ENCODE data around the gene B3GNT8.
"Not testable (repeated sequence)": the region's sequence is repeated elsewhere in the genome, so short reads cannot be mapped to it uniquely, and the experiment has no call there.

Gene B3GNT8

GRCh38 chr19:41426952-41427646, at the start of gene B3GNT8:
TSS of gene B3GNT8 (minus strand) at chr19:41427374. CDS start at chr19:41426778, 596 bp downstream.
- peak; percentile 36 for DNase-seq (ENCODE audit: low read depth)

- no peak for DNase-seq (ENCODE audit: low read depth)
Observed at GRCh38 chr19:41476583-41476982, 49.4 kb upstream of the B3GNT8 start.

DNA sequence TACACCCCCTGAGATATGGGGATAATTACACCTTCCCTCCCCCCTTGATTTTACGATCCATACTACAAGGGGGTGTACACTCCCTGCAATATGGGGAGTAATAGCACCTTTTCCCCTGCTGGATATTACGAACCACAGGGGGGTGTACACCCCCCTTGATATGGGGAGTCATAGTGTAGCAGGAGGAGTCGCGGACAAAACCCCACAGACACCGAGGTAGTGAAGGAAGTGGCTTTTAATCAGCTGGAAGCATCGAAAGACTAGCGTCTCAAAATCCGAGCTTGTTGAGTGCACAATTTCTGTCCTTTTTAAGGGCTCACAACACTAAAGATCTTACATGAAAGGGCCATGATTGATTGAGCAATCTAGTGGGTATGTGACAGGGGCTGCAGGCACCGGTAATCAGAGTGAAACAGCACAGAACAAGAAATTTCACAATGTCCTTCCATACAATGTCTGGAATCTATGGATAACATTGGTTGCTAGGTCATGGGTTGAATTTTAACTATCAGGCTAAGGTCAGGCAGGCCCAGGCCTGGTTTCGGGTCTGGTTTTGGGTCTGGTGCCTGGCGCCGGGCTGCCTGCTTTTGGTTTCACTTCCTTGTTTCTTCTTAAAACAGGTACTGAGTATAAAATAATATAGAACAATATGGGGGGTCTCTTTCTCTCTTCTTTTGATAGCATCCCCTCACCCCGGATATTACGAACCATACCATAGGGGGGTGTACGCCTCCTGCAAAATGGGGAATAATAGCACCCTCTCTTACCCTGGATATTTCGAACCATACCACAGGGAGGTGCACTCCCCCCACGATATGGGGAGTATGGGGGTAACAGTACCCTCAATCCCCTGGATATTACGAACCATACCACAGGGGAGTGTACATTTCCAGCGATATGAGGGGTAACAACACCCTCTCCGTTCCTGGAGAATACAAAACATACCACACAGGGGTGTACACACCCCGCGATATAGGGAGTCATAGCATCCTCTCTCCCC, 36.4 kb upstream of the B3GNT8 start:
- not testable (repeated sequence) for DNase-seq (ENCODE audit: low read depth)

- no peak for DNase-seq (ENCODE audit: low read depth)
Observed at GRCh38 chr19:41462497-41462896, 35.3 kb upstream of the B3GNT8 start.

GRCh38 chr19:41457241-41457640, 30.1 kb upstream of the B3GNT8 start:
- DNase-seq (ENCODE audit: low read depth), result no peak

GRCh38 chr19:41456342-41456918, 29.3 kb upstream of the B3GNT8 start:
- DNase-seq (ENCODE audit: low read depth), result no peak

- no peak for DNase-seq (ENCODE audit: low read depth)
Observed at GRCh38 chr19:41455936-41456335, 28.8 kb upstream of the B3GNT8 start.

DNA sequence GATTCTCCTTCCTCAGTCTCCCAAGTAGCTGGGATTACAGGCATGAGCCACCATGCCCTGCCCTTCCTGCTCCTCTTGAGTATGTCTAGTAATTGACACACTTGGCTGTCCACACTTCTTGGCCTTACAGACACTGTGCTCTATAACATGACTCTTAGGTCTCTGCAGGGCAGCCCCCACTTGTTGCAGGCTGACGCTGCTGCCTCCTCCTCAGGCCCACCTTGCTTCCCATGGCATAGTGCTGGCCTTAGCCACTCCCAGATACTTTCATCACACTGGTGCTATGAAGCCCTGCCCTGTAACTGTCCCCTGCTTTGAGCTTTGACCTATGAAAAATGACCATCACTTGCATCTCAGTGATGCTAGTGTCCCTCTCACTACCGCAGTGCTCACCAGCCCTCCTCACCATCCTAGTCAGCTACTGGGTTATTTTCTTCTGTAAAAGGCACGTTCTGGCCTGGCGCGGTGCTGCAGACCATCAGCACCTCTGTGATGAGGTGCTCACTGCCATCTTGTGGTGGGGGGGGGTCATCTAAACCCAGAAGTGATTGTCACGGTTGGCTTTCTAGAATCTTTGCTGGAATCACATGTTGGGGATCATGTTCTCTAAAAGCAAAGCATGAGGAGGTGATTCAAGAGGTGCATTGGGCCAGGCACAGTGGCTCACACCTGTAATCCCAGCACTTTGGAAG, 25.6 kb upstream of the B3GNT8 start:
- no peak for DNase-seq (ENCODE audit: low read depth)

GRCh38 chr19:41449865-41450178, 22.6 kb upstream of the B3GNT8 start:
- no peak for DNase-seq (ENCODE audit: low read depth)

DNA sequence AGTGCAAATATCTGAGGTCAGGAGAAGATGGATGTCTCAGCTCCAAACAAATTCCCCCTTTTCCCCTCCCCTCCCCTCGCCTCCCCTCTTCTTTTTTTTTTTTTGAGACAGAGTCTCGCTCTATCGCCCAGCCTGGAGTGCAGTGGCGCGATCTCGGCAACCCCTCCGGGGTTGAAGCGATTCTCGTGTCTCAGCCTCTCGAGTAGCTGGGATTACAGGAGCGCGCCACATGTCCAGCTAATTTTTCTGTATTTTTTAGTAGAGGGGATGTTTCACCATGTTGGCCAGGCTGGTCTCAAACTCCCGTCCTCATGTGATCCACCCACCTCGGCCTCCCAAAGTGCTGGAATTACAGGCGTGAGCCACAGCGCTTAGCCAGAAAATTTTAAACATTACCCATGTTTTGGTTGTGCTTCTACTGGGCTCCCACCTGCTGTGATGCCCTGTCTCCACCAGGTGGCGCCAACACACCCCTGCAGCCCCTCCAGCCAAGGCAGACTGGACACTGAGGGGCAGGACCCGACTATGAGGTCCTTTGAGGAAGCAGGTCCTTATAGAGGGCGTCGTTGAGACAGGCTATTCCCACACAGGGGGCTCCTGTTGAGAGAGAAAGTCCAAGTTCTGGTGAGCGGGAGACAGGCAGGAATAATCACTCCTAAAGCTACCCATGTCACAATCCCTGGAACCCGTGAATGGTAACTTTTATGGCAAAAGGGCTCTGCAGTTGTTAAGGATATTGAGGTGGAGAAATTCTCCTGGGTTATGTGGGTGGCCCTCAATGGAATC, 22.1 kb upstream of the B3GNT8 start:
- DNase-seq (ENCODE audit: low read depth), result peak; percentile 58

DNA sequence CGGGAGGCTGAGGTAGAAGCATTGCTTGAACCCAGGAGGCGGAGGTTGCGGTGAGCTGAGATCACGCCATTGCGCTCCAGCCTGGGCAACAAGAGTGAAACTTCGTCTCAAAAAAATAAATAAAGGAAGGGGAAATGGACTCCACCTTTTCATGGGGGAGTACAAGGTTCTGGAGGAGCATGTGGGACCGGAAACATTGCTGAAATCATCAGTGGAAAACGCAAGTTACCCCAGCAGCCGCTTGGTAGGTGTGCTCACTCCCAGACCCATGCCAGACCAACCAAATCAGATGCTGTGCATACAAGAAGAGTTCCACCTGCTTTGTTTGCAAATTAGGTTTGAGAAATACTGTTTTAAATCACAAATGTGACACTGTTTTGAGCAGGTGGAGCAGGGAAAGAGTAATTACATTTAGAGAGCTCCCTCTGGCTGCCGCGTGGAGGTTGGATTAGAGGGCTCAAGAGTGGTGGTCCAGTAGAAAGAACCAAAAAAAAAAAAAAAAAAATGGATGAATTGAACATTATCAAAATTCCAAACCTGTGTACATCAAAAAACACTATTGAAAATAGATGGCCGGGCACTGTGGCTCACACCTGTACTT, 20.7 kb upstream of the B3GNT8 start:
- DNase-seq (ENCODE audit: low read depth), result no peak

DNA sequence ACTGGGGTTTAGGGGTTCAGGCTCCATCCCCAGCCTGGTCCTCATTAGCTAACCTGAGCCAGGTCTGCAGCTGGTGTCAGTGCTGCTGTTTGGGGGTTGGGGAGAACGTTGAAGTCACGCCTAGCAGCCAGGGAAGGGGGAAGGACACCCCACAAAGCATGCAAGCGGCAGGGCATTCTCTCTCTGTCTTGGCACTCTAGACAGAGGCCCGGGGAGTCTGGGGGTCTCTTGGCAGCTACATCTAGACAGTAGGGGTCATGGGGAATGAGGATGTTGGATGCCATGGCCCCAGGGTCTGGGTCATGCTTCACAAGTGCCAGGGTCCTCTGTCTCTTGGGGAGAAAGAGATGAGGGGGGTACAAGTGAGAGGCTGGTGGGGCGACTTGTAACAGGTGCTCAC, 18.4 kb upstream of the B3GNT8 start:
- no peak for DNase-seq (ENCODE audit: low read depth)

- DNase-seq (ENCODE audit: low read depth), result no peak
Observed at GRCh38 chr19:41443813-41444455, 16.8 kb upstream of the B3GNT8 start.

- no peak for DNase-seq (ENCODE audit: low read depth)
Observed at GRCh38 chr19:41442473-41443355, 15.5 kb upstream of the B3GNT8 start, which contains the start of gene ERICH4. TSS of gene ERICH4 (plus strand) at chr19:41443156. CDS start at chr19:41443170, 14 bp downstream.

- no peak for DNase-seq (ENCODE audit: low read depth)
Observed at GRCh38 chr19:41441321-41441945, 14.3 kb upstream of the B3GNT8 start.

DNA sequence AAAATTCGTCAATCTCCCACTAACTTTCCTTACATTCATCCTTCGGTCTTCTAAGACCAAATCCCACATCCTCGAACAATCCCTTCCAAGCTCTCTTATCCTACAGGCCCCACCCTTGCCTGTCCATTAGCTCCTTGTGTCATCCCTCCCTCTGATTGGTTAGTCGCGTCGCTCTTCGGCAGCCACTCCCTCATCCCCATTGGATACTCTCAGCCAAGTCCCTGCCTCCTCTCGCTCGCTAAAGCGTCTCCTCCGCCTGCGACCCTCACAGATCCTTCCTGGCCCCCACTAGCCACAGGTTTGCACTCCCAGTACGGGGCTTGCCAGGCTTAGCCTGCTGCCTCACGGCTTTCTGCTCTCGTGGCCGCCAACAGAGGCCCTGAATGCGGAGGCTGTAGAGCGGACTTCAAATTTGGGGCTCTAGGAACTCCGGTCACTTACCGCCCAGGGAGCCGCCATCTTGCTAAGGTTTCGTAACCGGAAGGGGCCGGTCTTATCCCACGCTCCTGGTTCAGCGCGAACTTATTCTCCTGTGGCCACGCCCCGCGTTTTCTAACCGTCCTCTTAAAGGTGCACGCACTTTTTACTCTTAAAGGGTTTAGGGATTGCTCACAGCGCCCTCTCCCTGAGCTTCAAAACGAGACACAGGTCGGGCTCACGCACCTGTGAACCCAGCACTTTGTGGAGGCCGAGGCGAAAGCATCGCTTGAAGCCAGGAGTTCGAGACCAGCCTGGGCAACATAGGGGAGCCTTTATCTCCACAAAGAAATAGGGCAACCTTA, 12.5 kb upstream of the B3GNT8 start, which contains the start of gene DMAC2:
DMAC2 (minus strand) TSS at position 472 of the 782 bp plus-strand sequence; CDS start at position 459, 13 bp downstream.
- peak; percentile 91 for DNase-seq (ENCODE audit: low read depth)

DNA sequence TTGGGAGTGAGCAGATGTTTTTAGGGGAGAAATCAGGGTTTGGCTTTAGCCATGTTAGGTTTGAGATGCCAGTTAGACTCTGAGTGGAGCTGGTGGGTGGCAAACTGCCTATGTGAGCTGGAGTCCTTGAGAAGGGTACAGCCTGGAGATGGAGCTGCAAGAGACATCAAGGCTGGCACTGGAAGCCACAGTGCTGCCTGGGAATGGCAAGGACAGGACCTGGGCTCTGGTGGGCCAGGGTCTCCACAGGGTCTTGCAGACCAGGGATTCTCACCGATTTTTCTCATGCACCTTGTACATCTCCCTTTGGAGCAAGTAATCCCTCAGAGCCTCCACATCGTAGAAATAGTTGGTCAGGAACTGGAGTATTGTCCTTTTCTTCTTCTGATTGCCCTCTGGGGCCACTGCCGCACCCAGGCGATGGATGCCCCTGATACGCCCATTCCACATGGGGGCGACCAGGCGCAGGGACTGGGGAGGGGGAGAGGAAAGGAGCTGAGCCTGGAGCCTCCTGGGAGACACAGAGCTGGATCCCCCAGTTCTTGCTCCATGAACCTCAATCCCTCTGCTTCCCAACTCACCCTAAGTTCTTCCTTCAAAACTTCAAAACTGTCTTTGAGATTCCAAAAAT, 10.9 kb upstream of the B3GNT8 start:
- no peak for DNase-seq (ENCODE audit: low read depth)

GRCh38 chr19:41436674-41436951, 9.4 kb upstream of the B3GNT8 start:
- DNase-seq (ENCODE audit: low read depth), result no peak
